GM19395 (cell line): ENCODE measurements around the gene MYLK4.

Experiments used
- ATAC-seq: cut with Tn5 transposase; IDR thresholded peaks from one replicate; pipeline ENCODE4 v1.9.1; 2021; ENCODE audit warnings: mild to moderate bottlenecking, moderate library complexity; ENCODE audit not compliant: unreplicated experiment

MYLK4 gene

DNA sequence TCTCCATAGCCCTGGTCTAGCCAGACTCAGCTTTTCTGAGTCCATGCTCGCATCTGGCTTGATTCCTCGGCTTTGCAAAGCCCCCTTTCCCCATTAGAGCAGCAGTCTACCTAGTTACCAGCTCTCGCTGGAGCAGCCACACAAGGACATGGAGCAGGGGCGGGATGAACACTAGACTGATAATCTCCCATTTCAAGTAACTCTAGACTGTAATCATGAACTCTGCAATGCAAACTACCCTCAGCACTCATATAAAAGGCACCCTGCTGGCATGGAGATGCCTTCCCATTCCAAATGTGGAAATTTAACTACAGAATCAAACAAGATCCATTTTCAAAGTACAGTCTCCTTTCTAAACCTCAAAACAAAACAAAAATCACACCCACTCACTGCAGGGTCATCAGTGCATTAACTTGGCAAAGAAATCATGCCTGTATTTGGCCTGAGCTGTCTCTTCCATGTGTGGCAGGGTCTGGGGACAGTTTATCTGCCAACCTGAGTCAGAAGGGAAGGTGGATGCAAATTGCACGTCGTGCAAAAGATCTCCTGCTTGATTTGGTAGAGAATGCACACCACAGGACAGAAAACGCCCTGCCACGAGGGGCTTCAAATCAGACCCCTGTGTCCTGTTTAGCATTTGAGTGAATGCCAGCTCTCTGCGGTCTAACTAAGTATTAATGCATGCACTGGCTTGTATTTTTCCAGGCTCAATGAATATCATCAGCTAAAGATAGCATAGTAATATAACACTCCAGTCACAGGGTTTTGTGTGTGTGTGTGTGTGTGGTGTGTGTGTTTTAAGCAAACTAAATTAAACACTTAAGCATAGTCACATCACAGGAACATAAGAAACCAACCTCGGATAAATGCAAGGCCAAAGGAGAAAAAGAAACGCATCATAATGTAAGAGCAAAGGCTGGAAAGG is 85.3 kb downstream of the MYLK4 start:
- ATAC-seq = no peak

DNA sequence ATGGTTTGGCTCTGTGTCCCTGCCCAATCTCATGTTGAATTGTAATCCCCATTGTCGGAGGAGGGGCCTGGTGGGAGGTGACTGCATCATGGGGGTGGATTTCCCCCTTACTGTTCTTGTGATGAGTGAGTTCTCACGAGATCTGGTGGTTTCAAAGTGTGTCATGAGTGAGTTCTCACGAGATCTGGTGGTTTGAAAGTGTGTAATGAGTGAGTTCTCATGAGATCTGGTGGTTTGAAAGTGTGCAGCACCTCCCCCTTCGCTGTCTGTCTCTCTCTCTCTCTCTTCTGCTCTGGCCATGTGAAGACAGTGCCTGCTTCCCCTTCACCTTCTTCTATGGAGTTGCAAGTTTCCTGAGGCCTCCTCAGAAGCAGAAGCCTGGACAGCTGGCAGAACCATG is 87.6 kb downstream of the MYLK4 start:
- ATAC-seq = no peak

DNA sequence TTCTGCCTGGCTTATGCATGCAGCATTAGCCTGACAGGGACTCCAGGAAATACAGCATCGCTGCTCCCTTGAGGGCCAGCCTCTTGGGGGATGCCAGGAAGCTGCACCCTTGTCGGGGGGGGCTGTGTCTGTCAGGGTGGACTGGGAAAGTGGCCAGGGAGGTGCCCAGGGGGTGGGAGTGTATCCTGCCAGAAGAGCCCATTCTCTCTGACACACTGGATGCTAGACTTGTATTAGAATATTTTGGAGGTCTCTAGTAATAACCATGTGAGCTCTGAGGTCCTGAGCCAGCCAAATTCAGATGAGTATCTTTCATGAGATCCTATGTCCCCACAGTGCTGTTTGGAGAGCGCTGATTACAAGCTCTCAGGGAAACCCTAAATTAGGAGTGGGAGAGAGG is 89.1 kb downstream of the MYLK4 start:
- ATAC-seq = no peak

DNA sequence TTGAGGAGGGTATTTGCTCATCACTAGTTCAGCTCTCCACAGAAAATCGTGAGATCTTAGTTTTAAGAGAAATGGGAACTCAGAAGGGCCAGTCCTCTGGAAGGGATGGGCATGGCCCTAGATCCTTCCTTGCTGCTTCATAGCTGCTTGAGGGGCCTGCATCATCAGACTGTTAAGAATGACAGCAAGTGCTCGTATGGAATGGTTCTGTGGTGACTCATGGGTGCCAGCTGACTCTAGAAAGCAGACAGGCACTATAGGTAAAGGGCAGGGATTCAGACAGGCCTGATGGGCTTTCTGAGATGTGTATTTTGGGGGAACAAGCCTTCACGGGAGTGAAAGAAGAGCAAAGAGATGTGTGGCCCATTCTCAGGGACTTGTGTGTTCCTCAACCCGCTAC is 90.8 kb downstream of the MYLK4 start:
- ATAC-seq = no peak

DNA sequence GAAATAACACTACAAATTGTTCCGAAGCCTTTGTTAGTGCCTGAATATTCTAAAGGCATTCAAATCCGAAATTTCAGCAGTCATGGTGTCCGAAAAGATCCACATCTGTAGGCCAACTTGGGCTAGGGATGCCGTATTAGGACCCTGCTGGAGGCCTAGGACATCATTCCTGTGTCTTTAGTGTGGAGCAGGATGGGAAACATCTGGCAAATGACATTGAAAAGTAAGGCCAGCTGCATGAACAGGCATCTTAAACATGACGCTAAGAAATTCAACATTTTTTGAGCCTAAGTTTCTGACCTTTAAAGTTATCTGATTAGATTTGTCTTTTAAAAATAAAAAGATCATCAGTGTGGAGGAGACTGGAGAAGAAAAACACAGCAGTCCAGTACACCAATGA is 91.3 kb downstream of the MYLK4 start:
- no peak for ATAC-seq

DNA sequence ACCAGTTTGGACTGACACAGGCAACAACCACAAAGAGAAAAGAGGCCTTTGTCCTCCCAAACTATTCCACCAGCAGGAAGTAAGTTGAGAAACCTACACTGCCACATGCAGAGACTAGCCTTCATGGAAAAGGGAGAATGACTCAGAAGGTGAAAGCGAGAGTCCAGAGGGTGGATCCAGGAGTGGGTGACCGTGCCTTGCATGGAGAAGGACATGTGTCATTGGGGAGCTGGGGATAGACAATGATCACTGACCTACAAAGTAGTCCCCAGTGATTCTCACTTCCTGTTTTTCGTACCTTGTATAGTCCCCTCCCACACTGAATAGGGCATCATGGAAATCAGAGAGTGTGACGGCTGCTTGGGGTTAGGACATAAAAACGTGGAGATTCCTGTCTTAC is 91.9 kb downstream of the MYLK4 start:
- peak; percentile 90 for ATAC-seq

DNA sequence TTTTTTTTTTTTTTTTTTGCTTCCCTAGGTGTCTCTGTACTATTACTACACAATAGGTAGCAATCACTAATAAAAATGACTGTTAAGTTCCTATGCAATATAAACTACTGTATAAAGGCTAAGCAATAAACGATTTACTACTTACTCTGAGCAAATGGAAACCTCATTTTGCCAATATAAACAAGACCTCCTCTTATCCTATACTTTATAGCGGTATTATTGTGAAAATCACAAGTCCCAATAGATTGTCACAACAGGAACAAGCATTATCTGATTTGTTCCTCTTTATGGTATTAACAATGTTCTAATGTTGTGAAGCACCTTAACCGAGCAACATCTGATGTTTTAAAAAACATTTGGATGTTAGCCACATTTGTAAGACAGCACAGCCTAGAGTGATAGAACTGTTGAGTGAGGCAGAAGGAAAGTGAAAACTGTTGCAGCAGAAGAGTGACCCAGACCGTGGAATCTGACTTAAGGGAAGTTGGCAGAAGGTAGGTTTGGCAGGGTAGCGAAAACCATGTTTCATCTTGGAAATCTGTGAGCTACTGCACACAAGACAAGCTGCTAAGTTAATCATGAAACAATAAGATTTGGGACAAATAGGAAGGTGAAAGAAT is 94.2 kb downstream of the MYLK4 start:
- ATAC-seq = no peak

DNA sequence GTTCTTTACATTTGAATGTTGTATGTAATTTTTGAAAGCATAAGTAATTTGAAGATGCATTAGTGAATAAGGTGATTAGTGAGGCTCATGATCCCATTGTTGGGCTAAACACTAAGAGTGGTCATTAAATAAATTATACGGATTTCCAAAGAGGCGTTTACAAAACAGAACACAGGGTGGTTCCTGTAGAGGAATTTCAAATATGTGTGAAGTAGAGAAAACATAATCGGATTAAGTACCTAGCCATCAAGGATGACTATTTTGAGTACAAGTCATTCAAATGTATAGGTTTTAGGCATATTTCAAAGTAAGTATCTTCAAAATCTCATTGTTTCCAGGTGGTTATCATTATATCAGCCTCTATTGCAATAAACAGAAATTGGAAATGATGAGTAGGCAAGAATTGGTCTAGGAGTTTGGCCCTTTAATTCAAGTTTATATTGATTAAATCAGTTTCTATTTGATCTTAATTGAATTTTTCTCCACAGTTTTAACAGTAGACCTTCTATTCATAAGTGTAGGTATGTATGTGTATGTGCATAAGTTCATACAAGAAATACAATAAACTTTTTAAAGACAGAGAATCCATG is 94.8 kb downstream of the MYLK4 start:
- ATAC-seq = no peak

DNA sequence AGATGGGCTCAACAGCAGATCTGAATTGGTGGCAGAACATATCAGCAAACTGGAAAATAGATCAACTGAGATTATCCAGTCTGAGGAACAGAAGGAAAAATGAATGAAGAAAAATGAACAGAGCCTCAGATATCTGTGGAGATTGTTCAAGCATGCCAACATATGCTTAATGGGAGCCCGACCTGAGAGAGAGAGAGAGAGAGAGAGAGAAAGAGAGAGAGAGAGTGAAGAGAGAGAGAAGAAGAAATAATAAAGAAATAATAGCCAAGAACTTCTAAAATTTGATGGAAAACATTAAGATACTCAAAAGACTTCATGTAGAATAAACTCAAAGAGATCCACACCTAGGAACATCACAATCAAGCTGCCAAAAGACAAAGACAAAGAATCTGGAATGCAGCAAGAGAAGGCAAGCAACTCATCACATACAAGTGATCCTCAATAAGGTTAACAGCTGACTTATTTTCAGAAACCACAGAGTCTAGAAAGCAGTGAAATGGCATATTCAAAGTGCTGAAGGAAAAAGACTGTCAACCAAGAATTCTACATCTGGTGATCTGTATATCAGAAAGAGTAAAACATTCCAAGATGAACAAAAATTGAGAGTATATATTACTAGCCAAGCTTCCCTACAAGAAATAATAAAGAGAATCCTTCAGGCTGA is 97.2 kb downstream of the MYLK4 start:
- no peak for ATAC-seq

DNA sequence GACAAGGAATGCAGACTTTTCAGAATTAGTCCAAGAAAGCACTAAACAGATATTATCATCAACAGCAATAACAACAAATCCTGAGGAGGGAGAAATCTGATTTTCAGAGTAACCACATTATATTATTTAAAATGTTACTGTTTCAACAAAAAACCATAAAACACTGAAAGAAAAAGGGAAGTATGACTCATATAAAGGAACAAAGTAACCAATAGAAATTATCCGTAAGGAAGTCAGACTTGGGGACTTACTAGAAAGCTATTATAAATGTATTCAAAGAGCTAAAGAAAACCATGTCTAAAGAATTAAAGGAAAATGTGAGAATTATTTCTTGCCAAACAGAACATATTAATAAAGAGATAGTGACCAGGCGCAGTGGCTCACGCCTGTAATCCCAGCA is 98.1 kb downstream of the MYLK4 start:
- no peak for ATAC-seq

DNA sequence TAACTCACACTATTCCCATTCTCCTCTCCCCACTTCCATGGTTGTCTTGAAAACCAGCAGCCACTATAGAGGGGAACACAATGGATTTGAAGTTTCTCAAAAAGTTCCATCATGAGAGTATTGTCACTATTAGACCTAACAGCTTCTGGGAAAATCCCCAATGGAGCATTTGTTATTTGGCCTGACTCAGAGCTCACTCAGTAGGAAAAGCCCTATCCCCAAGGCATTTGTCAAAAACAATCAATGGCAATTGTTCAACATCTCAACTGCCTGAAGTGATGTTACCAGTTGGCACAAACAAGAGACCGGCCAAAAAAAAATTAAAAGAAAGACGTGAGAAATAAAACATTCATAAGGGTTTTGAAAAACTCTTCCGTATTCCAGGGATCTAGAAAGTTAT is 98.8 kb downstream of the MYLK4 start:
- no peak for ATAC-seq

DNA sequence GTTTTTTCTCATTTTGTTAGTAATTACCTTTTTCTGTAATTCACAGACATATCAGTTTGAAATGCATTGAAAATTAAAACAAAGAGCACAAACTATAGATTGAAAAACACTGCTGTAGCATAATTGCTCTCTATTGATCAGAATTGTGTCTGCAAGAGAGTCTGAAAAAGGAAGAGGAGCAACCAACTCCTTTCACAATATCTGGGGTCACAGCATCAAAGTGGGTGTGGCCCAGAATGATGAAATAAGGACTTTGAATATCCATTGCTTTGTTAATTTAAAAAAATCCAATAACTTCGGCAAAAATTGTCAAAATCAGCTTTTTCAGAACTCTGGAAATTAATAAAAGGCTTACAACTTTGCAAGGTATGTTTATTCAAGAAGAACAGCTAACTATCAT is 99.2 kb downstream of the MYLK4 start:
- ATAC-seq = no peak

DNA sequence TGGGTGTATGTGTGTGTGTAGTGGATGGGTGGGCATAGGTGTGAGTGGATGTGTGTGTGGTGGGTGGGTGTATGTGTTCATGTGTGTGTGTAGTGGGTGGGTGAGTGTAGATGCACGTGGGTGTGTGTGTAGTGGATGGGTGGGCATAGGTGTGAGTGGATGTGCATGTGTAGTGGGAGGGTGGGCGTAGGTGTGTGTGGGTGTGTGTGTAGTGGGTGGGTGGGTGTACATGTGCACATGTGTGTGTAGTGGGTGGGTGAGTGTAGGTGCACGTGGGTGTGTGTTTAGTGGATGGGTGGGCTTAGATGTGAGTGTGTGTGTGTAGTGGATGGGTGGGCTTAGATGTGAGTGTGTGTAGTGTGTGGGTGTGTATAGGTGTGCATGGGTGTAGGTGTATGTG is 104.4 kb downstream of the MYLK4 start:
- ATAC-seq = no peak

DNA sequence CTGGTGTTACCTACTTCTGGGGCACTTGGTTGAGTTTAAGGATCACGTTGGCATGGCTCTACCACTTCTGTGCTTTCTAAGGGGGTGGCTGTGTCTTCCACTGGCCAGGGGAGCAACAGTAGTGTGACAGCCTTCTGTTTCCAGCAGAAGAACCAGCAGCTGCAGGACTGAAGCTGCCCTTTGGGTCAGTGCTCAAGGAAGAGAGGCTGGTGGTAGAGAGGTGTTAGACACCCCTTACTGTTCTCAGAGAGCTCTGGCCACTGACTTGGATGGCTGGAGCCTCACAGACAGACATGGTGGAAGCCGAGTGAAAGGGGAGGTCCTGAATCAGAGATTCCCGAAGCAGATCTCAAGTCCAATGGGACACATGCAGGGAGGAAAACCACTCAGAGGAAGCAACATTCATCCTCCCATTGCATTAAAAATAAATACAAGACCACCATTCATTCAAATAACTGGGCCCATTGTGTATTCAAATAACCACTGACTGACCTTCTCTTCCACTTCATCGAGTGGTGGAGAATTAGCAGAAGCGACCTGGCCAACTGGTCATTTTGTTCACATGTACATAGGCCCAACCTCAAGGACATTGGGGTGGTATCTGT is 106.7 kb downstream of the MYLK4 start:
- no peak for ATAC-seq

DNA sequence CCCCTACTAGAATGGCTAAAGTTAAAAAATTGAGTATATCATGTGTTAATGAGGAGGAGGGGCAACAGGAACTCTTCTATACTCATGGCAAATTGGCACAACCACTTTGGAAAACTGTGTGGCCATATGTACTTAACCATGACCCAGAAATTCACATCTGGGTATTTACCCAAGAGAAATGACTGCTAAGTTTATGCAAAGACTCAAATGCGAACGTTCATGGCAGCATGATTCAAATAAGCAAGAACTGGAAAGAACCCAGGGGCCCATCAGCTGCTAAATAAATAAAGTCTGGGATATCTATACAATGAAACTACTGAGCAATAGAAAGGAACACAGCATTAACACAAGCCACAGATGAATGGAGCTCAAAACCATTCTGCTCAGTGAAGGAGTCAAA is 107.6 kb downstream of the MYLK4 start:
- ATAC-seq = no peak

DNA sequence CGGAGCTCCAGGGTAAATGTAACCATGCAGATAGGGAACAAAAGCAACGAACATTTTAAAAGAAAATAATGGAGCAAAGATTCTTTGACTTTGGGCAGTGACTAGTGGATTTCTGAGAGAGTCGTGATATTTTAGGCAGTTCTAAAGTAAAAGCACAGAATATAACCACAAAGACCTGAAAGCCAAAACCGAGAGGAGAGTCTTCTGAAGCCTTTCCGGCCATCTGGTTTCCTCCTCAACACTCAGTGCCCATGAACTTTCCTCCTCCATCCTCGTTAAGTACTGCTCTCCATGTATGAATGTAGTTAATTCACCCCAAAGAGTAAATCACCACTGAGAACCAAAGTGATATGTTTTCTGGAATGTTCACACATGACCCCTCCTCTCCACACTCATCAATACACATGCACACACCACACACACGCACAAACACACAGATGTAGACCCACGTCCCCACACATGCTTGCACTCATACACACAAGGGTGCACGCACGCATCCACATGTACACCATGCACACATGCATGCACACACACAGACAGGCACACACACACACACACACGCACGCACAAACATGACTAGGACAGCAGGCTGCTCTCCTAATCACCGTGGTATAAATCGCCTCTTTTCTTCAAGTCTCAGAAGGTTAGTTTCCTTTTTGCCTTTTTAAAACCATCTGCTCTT is 109.5 kb downstream of the MYLK4 start:
- ATAC-seq = peak; percentile 84

DNA sequence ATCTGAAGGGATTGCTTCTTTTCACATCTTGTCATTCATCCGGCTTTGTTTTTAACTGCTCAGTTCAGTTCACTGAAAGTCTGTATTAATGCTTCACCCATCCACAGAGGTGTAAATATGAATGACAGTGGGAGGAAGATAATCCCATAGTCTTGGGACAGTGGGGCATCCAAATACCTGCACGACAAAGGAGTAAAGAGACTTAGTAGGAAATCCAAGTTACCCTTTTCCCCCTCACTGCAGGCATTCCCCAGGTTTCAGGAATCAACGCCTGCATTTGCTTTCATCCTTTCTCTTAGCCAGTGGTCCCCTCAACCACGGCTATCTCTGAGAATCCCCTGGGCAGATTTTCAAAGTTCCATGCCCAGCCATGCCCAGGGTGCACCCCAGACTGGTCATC is 110.2 kb downstream of the MYLK4 start:
- ATAC-seq = no peak

DNA sequence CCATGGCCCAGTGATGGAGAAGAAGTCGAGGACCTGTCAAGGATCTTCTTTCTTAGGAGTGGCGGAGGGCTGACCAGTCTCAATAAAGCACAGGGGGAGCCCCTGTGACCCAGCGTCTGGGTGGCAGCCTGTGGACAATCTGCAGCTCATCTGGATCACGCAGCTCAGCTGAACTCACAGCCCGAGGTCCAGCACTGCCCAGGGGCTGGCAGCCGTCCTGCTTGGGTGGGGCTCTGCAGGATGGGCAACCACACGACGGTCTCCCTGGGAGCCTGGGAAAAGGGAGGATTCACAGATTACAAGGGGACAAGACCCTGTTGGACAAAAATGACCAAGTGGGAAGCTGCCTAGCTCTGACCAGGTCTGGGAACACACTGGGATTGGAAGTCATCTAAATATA is 110.8 kb downstream of the MYLK4 start:
- no peak for ATAC-seq

DNA sequence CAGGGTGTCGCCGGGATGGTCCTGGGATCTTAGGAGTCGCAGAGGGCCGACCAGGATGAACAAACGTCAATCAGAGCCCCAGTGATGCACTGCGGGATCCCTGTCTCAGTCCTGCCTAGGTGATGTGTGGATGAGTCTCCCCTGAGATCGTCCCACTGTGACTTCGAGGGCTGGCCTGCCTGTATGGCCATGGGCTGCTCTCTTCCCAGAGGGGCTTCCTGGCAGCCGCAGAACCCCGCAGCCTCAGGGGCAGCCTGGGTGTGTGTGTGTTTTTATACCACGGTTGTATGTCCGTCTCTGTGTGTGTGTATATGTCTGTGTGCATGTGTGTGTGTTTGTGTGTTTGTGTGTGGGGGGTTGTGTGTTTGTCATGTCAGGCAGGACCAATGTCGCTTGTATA is 111.6 kb downstream of the MYLK4 start:
- no peak for ATAC-seq

DNA sequence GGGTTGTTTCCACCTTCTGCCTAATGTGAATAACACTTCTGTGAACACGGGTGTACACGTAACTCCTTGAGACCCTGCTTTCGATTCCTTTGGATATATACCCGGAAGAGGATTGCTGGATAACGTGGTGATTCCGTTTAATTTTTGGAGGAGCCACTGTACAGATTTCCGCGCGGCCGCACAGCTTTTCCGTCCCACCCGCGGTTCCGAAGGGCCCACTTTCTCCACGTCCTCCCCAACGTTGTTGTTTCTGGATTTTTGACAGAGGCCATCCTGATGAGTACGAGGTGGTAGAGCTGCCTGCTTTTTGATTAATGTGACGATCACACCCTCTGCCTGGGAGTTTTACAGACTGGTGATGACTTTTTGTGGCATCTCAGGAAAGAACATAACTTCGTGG is 114.0 kb downstream of the MYLK4 start:
- no peak for ATAC-seq

DNA sequence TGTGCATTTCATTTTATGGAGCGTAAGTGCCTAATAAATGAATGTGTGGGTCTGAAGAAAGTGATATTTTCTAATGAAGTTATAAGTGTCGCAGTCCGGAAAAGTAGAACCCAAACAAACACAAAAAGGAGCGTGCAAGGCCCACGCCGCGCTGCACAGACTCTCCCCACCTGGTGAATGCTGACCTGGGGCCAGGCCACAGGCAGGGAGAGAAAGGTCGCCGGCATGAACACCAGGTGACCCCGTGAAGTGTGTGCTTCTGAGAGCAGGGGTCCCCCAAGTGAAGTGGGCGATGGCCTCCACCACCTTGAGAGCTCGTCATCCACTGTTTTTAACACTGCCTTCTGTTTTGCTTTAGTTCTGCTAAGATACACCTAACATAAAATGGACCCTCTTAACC is 114.8 kb downstream of the MYLK4 start:
- ATAC-seq = no peak
